HFFc6 (cell line): Measurements from ENCODE around the gene ROBO1. TPM values are rescaled to one million over a fixed set of nuclear protein-coding genes. Genes with fewer than 3 reads are reported as not detected.

Experiments
- DNase-seq: peaks from one replicate; pipeline ENCODE4 v3.0.0-alpha.2; 2018
- H3K27ac Mint-ChIP-seq: 2 replicates; pipeline ENCODE4 v1.8.0; 2020; ENCODE audit warnings: mild to moderate bottlenecking, mixed read lengths
- H3K27me3 Mint-ChIP-seq: 2 replicates; pipeline ENCODE4 v1.8.0; 2021; ENCODE audit warnings: mild to moderate bottlenecking, moderate library complexity, mixed read lengths; ENCODE audit not compliant: insufficient read depth
- H3K36me3 Mint-ChIP-seq: 2 replicates; pipeline ENCODE4 v1.8.0; 2021; ENCODE audit warnings: low read depth, mixed read lengths
- H3K4me1 Mint-ChIP-seq: 2 replicates; pipeline ENCODE4 v1.8.0; 2020; ENCODE audit warnings: low read depth, mixed read lengths
- H3K4me3 Mint-ChIP-seq: 2 replicates; pipeline ENCODE4 v1.8.0; 2020; ENCODE audit warnings: mild to moderate bottlenecking, moderate library complexity, mixed read lengths
- H3K9me3 Mint-ChIP-seq: 2 replicates; pipeline ENCODE4 v1.8.0; 2020; ENCODE audit warnings: mild to moderate bottlenecking, mixed read lengths
- total RNA-seq, 6 experiments: library from RNA; stranded (reverse); fragmentation: NEBNext Ultra II Directional; extraction: Animal tissue kit (Norgen Biotek cat#: 25700); gene quantifications; 2 replicates in 1 of 6; 3 replicates in 5 of 6; pipeline ENCODE4 v1.2.3, GENCODE V29; 2021
- TF ChIP-seq, protein P1 (sequence below): fragments of 200-600 bp; sonication (generic); IDR thresholded peaks from 2 replicates; pipeline ENCODE4 v1.5.0; 2021; ENCODE audit warnings: antibody characterized with exemption, mild to moderate bottlenecking

ROBO1 gene
- total RNA-seq, 6 experiments from 2014 or later: 38.7 to 51.3 (median 41.7) TPM

DNA sequence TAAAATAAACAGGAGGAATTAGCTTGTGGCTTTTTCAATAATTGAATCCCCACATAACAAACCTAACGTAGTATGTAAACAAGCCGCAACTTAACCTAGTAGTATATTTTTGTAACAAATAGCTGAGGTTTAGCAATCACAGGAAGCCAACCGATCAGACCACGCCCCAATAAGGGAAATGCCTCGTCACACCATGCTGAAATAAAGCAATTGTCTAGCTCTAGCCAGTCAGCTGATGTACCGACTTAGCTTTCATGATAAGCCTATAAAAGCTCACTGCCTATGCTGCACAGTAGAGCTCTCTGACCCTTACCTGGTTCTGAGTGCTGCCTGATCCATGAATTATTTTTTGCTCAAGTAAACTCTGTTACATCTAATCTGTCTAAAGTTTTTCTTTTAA, 208.9 kb downstream of the ROBO1 start:
- H3K4me1 Mint-ChIP-seq: no peaks in the 10 kb centered on the region
- TF ChIP-seq, protein P1, sequence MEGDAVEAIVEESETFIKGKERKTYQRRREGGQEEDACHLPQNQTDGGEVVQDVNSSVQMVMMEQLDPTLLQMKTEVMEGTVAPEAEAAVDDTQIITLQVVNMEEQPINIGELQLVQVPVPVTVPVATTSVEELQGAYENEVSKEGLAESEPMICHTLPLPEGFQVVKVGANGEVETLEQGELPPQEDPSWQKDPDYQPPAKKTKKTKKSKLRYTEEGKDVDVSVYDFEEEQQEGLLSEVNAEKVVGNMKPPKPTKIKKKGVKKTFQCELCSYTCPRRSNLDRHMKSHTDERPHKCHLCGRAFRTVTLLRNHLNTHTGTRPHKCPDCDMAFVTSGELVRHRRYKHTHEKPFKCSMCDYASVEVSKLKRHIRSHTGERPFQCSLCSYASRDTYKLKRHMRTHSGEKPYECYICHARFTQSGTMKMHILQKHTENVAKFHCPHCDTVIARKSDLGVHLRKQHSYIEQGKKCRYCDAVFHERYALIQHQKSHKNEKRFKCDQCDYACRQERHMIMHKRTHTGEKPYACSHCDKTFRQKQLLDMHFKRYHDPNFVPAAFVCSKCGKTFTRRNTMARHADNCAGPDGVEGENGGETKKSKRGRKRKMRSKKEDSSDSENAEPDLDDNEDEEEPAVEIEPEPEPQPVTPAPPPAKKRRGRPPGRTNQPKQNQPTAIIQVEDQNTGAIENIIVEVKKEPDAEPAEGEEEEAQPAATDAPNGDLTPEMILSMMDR: no peak
- H3K27me3 Mint-ChIP-seq: no peaks in the 10 kb centered on the region
- no peaks in the 10 kb centered on the region; the same call in 1 of the 2 replicates for H3K36me3 Mint-ChIP-seq
- no peak overlapping the region for H3K4me3 Mint-ChIP-seq
- H3K9me3 Mint-ChIP-seq: peaks cover 9% of the 10 kb centered on the region; the same call in 1 of the 2 replicates
- DNase-seq: no peak
- H3K27ac Mint-ChIP-seq: no peak overlapping the region

DNA sequence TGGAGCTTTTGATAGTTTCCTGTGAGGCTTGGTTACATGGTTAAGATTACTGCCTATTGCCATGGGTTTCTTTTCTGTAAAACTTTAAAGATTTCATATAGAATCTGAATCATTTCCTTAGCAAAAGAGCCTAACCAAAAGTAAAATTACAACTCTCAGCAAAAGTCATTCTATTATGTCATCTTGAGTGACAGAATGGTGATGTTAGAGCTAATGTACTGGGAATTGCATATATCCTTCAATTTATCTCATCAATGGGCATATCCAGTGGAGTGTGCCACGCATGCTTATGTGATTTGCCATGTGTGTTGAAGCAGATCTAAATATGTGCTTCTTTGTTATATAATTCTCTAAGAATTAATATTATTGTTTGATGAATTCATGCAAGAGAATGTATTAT, 212.1 kb downstream of the ROBO1 start:
- H3K4me1 Mint-ChIP-seq: no peaks in the 10 kb centered on the region
- no peaks in the 10 kb centered on the region for H3K27me3 Mint-ChIP-seq
- no peak overlapping the region for H3K27ac Mint-ChIP-seq
- no peaks in the 10 kb centered on the region for H3K36me3 Mint-ChIP-seq
- no peak overlapping the region for H3K4me3 Mint-ChIP-seq
- H3K9me3 Mint-ChIP-seq: peaks cover 4% of the 10 kb centered on the region; the same call in 1 of the 2 replicates
- no peak for DNase-seq
- TF ChIP-seq, protein P1: no peak

DNA sequence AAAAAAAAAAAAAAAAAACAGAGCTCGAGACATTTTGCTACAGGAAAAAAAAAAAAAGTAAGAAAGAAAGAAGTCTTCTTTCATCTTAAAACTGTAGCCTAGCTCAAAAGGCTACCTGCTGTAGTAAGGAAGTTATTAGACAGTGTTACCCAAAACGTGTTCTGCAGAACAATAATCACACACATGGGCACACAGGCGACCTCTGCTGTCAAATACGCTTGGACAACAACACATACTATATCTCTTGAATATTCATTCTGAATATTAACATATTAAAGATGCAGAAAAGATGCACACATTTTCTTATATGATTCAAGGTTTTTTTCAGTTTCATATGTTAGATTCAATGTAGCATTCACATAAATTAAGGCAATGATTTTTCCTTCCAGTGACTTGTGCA, 215.8 kb downstream of the ROBO1 start:
- H3K4me1 Mint-ChIP-seq: no peaks in the 10 kb centered on the region
- peaks cover 4% of the 10 kb centered on the region; the same call in 1 of the 2 replicates for H3K9me3 Mint-ChIP-seq
- H3K36me3 Mint-ChIP-seq: no peaks in the 10 kb centered on the region
- H3K4me3 Mint-ChIP-seq: no peak overlapping the region
- no peaks in the 10 kb centered on the region for H3K27me3 Mint-ChIP-seq
- TF ChIP-seq, protein P1: no peak
- DNase-seq: no peak
- no peak overlapping the region for H3K27ac Mint-ChIP-seq

DNA sequence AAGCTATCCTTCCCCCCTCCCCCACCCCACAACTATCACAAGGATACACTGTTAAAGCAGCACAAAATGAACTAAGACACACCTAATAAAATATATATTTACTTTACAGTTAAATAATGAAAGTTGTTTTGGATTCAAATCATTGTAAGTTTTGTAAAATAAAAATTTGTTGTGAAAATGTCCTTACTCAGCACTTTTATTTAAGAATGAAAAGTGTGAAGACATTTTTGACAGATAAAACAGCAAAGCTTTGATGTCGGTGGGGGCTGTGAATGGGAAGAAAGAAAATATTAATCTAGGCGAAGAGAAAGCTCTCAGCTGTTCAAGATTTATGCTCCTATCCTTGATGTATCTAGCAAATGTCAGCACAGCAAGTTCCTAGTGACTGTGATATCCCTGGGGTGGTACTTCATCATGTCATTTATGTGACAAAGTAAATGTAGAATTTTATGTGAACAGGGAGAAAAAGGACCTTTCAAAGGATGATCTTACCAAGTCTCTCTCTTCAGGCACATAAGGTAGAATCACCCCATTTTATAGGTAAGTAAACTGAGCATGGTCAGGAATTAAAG, 216.4 kb downstream of the ROBO1 start:
- Mint-ChIP-seq H3K36me3 (no peaks in the 10 kb centered on the region), H3K4me1 (no peaks in the 10 kb centered on the region), H3K4me3 (no peak overlapping the region), H3K9me3 (peaks cover 4% of the 10 kb centered on the region; the same call in 1 of the 2 replicates), H3K27ac (no peak overlapping the region), H3K27me3 (no peaks in the 10 kb centered on the region)
- TF ChIP-seq, protein P1: no peak
- no peak for DNase-seq

DNA sequence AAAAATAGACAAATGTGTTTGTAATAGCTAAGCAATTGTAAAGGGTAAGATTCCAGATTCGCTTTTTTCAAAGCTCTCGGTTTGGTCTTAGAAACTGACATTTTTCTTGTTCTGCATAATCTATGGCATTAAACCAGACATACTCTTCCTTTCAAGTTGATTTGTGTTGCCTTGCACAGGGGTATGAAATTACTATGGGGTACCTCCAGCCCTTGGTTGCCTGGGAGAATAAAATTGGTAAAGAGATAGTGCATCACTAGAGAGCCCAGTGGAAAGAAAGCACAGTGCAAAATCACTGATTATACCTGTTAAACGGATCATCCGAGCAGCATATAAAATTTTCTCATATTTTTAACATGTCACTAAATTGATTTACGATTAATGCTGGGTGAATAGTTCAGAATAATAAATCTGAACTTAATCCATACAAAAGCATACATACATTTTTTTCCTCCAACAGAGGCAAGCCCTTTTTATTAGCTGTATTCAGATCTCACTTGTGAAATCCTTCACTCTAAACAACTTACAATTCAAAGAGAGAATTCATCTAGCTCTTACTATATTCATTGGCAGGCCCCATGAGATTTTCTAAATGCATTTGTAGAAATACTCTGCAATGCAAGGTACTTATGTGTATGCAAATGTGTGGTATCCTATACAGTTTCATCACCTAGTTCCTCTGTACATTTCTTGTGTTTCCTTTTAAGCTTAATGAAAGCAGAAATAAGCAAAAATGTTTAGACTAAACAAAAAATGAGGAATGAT, 224.4 kb downstream of the ROBO1 start:
- no peaks in the 10 kb centered on the region for H3K9me3 Mint-ChIP-seq
- no peak overlapping the region for H3K4me3 Mint-ChIP-seq
- H3K36me3 Mint-ChIP-seq: no peaks in the 10 kb centered on the region
- H3K27ac Mint-ChIP-seq: no peak overlapping the region
- H3K4me1 Mint-ChIP-seq: no peaks in the 10 kb centered on the region
- H3K27me3 Mint-ChIP-seq: no peaks in the 10 kb centered on the region
- TF ChIP-seq, protein P1: no peak
- no peak for DNase-seq
